ENCODE measurements around the gene OR5D16.
"Not testable (repeated sequence)": the region's sequence is repeated elsewhere in the genome, so short reads cannot be mapped to it uniquely, and the experiment has no call there.

OR5D16 gene

DNA sequence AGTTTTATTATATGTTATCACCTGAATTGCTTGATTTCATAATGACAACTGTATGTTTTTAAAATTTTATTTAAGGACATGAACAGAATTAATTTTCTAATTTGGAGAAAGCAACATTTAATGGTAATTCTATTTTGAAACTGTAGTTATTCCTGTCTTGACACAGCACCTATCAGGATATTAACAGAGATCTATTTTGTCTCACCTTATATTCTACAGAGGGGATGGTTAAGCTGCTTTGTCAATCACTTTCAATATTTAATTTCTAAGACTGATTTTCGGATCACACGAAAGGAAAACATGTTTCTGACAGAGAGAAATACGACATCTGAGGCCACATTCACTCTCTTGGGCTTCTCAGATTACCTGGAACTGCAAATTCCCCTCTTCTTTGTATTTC, at the start of gene OR5D16:
Gene OR5D16, plus strand, starts transcription at position 301 of the 400 bp plus-strand sequence. Its CDS starts 0 bp downstream, at position 301.
- DNase-seq = no peak

DNA sequence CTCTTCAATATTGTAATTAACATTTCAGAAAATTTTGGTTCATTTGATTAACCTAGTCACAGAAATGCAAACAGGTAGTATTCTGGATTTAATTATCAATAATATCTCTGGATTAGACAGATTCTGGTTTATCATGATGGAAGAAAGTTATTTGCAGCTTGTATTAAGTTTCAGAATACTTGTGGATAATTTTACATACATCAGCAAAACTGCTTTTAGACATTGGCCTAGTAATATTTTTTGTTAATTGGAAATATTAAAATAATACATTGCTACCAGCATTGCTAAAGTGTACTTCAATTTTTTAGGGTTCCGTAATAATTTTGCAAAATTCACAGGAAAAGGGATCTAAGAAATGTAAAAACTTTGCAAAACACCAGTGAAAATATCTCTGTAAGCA, 46.9 kb upstream of the OR5D16 start:
- no peak for DNase-seq

DNA sequence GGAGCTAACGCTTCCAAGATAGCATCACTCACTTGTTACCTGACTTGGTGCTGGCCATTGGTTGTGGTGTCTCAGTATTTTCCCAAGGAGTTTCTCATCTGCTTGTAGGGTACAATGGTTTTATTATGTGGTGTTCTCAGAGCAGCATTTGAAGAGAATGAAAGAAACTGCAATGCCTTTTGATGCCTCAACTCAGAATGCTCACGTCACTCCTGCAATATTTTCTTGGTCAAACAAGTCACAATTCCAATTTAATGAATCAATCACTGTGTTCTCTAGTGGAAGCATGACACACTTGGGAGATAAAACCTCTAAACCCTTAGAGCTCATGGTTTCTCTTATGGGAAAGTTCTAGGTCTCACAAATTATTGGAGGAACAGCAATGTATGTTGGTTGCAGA, 45.2 kb upstream of the OR5D16 start:
- no peak for DNase-seq

DNA sequence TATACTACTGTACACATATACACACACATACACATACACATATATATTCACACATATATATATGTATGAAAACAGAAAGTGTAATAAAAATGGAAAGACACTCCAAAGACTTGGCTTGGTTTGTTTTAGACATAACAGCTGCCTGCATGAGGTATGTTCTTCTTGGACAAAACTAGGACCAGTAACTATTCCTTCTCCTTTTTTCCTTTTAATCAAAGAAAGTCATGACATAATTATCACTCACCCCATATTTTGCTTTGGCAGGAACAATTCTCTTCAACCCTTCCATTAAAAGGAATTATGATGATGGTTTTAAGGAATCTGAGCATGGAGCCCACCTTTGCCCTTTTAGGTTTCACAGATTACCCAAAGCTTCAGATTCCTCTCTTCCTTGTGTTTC, 43.3 kb upstream of the OR5D16 start, which contains the start of gene OR5D14:
Gene OR5D14, plus strand, starts transcription at position 301 of the 400 bp plus-strand sequence. Its CDS starts 0 bp downstream, at position 301.
- no peak for DNase-seq

DNA sequence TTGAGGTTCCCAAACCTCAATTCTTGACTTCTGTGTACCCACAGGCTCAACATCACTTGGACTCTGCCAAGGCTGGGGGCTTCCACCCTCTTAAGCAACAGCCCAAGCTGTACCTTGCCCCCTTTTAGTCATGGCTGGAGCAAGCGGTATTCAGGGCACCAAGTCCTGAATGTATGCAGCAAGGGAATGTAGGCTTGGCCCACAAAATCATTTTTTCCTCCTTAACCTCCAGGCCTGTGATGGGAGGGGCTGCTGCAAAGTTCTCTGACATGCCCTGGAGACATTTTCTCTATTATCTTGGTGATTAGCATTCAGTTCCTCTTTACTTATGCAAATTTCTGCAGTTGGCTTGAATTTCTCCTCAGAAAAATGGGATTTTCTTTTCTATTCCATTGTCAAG, 32.3 kb upstream of the OR5D16 start:
- DNase-seq = no peak

DNA sequence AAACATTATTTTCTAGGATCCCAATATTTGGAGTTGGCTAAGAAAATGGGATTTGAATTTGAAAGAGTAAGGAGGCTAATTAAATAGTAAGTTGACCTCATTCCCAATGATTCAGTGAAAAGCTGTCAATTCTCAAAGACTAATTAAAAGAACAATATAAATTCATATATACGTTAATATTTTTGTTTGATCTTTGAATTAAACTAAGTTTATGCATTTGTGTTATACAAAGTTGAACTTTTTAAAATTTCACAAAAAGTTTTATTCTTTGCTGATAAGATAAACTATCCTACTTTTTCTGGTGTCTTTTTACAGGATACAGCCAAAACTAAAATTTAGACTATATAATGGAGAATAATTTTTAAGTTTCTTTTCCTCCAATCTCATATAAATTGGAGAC, 27.5 kb upstream of the OR5D16 start, which contains the start of gene OR5L1:
Gene OR5L1, plus strand, starts transcription at position 301 of the 400 bp plus-strand sequence. CDS start 100 bp downstream, outside the sequence.
- no peak for DNase-seq

DNA sequence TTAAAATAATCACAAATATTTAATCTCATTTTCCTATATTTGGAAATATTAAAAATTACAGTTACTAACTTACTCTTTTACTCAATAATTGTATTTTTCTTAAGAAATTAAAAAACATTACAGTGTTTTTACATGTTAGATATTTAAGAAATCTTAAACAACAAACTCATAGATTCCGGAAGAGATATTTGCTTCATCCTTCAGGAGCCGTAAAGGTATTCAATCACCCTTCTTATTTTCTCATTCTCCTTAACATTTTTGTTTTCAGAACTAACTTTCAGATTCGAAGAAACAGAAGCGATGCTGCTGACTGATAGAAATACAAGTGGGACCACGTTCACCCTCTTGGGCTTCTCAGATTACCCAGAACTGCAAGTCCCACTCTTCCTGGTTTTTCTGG, 19.2 kb upstream of the OR5D16 start, which contains the start of gene OR5D18:
Gene OR5D18, plus strand, starts transcription at position 301 of the 400 bp plus-strand sequence. Its CDS starts 0 bp downstream, at position 301.
- DNase-seq = no peak

DNA sequence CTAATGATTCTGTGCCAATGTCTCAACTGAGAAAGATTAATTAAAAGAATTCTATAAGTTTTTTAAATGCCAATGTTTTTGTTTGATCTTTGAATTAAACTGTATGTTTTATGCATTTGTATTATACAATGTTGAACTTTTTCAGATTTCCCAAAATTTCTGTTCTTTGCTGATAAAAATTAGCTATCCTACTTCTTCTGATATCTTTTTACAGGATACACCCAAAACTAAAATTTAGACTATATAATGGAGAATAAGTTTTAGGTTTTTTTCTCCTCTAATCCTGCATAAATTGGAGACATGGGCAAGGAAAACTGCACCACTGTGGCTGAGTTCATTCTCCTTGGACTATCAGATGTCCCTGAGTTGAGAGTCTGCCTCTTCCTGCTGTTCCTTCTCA, 11.6 kb upstream of the OR5D16 start, which contains the start of gene OR5L2:
Gene OR5L2, plus strand, starts transcription at position 301 of the 400 bp plus-strand sequence. Its CDS starts 0 bp downstream, at position 301.
- DNase-seq = no peak

DNA sequence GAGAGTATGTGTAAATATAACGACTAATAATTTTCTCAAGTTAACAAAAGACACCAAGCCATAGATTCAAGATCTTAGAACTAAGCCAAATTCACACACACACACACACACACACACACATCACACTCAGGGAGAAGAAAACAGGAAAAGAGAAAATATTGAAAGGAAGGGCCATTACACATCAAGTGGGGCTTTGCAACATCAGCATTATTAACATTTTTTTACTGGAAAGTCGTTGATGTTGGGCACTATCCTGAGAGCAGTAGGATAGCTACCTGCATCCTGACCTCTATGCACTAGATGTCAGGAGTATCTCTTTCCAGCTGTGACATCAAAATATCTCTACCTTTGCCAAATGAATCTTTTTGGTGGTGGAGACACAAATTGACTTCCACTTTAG, 8.9 kb downstream of the OR5D16 start:
- DNase-seq = no peak

DNA sequence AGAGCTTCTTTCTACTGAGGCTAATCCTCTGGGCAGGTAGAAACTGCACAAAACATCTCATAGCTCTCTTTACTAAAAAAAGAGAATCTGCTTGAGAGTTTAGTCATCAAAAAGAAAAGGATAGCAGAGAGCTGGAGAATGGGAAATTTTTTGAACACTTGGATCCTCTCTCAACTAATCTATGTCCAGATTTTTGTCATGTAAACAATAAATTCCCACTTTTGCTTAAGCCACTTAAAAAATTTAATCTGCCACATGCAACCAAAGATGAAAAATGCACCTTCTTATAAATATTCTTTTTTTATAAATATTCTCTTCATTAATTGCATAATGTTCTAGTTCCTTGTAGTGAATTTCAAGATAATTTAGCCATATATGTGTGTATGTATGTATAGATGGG, 10.5 kb downstream of the OR5D16 start:
- no peak for DNase-seq

DNA sequence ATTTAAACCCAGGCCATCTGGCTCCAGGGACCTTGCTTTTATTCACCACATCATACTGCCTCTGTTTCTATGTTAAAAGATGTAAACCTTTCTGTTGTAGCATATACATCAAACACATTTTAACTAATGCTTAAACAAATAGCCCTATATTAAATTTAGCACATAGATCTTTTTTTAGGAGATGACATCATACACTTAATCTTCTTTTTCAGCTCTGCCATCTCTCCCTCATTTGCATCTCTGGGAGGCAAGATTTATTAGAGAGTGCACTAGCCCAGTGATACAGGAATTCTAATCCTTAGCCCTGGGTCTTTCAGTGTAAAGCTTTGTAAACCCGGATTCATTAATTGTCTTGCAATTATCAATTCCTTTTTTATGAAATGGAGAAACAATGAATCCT, 13.6 kb downstream of the OR5D16 start:
- no peak for DNase-seq

DNA sequence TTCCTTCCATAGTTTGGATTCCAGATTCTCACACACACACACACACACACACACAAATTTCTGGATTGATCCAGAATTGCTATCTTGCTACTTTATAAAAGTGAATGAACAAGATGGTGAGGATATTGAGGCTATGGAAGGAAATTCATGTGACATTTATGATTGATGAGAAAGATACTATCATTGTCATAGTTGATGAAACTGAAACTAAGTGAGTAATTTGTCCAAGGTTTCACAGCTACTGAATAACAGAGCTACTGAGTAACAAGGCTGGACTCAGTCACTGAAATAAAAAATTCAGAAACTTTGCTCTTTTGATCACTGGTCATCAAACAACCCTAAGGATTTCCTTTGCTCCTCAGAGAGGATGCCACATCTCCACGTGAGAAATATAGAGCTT, 16.2 kb downstream of the OR5D16 start:
- DNase-seq = no peak

DNA sequence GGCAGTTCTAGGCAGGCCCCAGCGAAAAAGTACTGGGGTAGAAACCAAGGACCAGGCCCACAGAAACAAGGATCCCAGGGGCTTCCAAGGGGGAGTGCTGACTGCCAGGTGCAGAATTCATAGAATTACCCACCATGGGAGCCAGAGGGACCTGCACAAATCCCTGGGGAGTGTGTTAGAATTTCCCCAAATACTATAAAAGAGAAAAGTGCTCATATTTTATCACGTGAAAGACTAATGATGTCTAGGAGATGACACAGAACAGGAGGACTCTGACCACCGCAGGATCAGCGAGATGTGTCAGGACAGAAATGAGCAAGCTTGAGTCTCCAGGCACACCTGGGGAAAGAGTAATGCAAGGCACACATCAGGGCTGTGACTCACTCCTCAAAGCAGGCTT, 28.8 kb downstream of the OR5D16 start:
- DNase-seq = not testable (repeated sequence)

DNA sequence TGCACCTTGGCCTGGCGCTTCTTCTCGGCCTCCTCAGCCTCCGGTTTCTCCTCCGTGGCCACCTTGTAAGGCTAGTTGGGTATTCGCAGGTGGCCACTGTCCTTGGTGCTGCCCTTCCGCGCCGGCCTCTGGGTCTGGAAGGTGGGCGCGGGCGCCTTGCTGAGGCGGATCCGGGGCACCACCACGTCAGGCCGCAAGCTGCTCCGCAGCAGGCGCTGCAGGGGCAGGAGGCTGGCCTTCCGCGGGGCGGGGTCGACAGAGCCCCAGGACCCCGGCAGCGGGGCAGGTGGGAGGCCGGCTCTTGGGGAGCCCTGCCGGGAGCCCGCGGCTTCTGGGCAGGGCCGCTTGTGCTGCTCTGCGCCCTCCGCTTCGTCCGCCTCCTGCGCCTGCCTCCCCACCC, 34.2 kb downstream of the OR5D16 start:
- DNase-seq = not testable (repeated sequence)

DNA sequence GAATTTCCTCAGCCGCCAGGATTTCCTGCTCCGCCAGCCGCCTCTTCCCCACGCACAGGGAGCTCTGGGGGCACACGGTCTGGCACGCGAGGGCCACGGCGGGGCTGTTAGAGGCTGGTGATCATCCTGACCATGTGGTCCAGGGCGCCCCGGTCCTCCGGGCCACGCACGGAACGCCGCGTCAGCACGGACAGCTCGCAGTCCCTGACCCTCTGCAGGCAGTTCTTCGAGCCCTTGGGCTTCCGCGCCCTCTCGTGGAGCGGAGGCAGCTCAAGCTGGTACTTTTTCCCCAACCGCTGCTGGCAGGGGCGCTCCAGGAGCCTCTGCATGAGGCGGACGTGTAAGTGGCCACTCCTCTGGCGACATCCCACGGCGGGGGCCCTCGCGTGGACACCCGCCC, 34.6 kb downstream of the OR5D16 start:
- DNase-seq = not testable (repeated sequence)

DNA sequence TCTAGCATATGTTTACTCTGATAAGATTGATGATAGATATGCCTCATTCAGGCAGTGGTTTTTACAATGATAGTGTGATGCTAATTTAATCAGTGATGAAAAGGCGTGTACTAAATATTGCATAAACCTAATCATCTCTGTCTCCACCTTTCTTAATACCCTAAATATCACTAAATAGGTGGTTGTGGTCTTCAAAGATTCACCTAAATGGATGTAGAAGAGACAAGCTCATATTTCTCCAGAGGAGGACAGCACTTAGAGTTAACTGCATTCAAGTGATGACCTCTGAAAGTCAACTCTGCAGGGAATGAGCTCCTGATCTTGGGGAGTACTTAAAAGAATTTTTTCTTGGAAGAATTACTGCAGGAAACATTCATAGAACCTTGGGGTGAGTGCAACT, 44.4 kb downstream of the OR5D16 start, which contains the start of gene TRIM51:
Gene TRIM51, plus strand, starts transcription at position 301 of the 400 bp plus-strand sequence. CDS start 2,132 bp downstream, outside the sequence.
- DNase-seq = not testable (repeated sequence)

DNA sequence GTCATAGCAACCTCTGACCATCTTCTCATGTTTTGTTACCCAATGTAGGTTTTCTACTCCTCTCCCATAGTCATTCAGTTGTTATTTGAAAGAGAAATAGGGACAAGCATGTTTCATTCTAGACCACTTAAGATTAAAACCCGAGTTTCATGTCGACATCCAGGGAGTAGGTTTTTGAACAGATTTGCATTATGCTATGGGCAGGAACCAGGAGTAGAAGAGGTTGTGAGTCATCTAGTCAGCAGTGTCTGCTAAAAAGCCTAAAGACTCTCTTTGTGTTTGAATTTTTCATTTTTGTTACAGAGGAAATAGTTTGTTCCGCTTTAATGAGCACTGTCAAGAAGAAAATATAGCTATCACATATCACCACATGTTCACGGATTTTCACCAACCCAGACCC, 46.4 kb downstream of the OR5D16 start:
- DNase-seq = not testable (repeated sequence)

DNA sequence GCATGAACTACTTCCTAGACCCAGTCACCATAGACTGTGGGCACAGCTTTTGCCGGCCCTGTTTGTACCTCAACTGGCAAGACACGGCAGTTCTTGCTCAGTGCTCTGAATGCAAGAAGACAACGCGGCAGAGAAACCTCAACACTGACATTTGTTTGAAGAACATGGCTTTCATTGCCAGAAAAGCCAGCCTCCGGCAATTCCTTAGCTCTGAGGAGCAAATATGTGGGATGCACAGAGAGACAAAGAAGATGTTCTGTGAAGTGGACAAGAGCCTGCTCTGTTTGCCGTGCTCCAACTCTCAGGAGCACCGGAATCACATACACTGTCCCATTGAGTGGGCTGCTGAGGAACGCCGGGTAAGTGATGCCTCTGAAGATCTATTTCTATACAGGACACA, 46.9 kb downstream of the OR5D16 start:
- DNase-seq = not testable (repeated sequence)

Measured in activated CD4-positive, alpha-beta T cell treated with anti-CD3 and anti-CD28 coated beads for 48 hours (primary cell).